KMS-11 (cell line): ENCODE data around the gene ATRX.

Source experiments
- H2AFZ ChIP-seq: fragments of 200-600 bp; sonication (generic); 2 replicates; pipeline ENCODE4 v1.6.1; 2016; ENCODE audit warnings: antibody characterized with exemption, mixed run types, low read depth
- H3K27ac ChIP-seq: fragments of 200-600 bp; sonication (generic); 2 replicates; pipeline ENCODE4 v1.6.1; 2016; ENCODE audit warnings: mild to moderate bottlenecking, mixed run types
- H3K27me3 ChIP-seq: fragments of 200-600 bp; sonication (generic); 2 replicates; pipeline ENCODE4 v1.6.1; 2017; ENCODE audit warnings: mild to moderate bottlenecking, low read depth, mixed run types, moderate library complexity; ENCODE audit not compliant: insufficient read depth
- H3K36me3 ChIP-seq: fragments of 200-600 bp; sonication (generic); 2 replicates; pipeline ENCODE4 v1.6.1; 2017; ENCODE audit warnings: mild to moderate bottlenecking, mixed run types; ENCODE audit not compliant: insufficient read depth
- H3K4me1 ChIP-seq: fragments of 200-600 bp; sonication (generic); 2 replicates; pipeline ENCODE4 v1.6.1; 2016; ENCODE audit warnings: mild to moderate bottlenecking, low read depth, mixed run types; ENCODE audit not compliant: poor library complexity, severe bottlenecking
- H3K4me2 ChIP-seq: fragments of 200-600 bp; sonication (generic); 2 replicates; pipeline ENCODE4 v1.7.0; 2016; ENCODE audit warnings: mild to moderate bottlenecking, mixed run types
- H3K4me3 ChIP-seq: fragments of 200-600 bp; sonication (generic); IDR thresholded peaks from 2 replicates; pipeline ENCODE4 v1.6.1; 2017; ENCODE audit warnings: low read depth, low read length, mixed read lengths; ENCODE audit not compliant: insufficient read depth
- H3K79me2 ChIP-seq: fragments of 200-600 bp; sonication (generic); 2 replicates; pipeline ENCODE4 v1.6.1; 2016; ENCODE audit warnings: low read depth, mixed run types; ENCODE audit not compliant: insufficient read depth
- H3K9ac ChIP-seq: fragments of 200-600 bp; sonication (generic); 2 replicates; pipeline ENCODE4 v1.6.1; 2016; ENCODE audit warnings: mild to moderate bottlenecking, mixed run types
- H4K20me1 ChIP-seq: fragments of 200-600 bp; sonication (generic); 2 replicates; pipeline ENCODE4 v1.6.1; 2016; ENCODE audit warnings: mild to moderate bottlenecking, mixed run types; ENCODE audit not compliant: insufficient read depth
- TF ChIP-seq, protein P1 (sequence below): fragments of 200-600 bp; sonication (generic); conservative IDR thresholded peaks from 2 replicates; pipeline ENCODE4 v1.6.1; 2017; ENCODE audit warnings: low read depth, mild to moderate bottlenecking, antibody characterized with exemption, low read length, moderate library complexity, mixed read lengths

The ATRX gene

DNA sequence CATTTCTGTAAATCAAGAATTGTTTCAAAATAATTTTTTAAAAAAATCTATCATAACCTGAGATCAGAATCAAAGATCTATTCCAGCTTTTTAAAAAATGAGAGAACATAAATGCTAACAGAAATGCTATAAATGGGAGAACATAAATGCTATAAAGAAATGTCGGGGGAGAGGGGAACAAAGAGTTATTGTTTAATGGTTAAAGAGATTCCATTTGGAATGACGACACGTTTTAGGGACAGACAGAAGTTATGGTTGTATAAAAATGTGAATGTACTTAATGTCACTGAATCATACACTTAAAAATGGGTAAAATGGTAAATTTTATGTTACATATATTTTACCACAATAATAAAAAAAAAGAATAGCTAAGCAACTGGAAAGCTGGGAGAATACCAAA lies 127.1 kb downstream of the ATRX start:
- no peaks in the 10 kb centered on the region for H3K4me1 ChIP-seq
- no peaks in the 10 kb centered on the region; the same call in 1 of the 2 replicates for H3K36me3 ChIP-seq
- TF ChIP-seq, protein P1, sequence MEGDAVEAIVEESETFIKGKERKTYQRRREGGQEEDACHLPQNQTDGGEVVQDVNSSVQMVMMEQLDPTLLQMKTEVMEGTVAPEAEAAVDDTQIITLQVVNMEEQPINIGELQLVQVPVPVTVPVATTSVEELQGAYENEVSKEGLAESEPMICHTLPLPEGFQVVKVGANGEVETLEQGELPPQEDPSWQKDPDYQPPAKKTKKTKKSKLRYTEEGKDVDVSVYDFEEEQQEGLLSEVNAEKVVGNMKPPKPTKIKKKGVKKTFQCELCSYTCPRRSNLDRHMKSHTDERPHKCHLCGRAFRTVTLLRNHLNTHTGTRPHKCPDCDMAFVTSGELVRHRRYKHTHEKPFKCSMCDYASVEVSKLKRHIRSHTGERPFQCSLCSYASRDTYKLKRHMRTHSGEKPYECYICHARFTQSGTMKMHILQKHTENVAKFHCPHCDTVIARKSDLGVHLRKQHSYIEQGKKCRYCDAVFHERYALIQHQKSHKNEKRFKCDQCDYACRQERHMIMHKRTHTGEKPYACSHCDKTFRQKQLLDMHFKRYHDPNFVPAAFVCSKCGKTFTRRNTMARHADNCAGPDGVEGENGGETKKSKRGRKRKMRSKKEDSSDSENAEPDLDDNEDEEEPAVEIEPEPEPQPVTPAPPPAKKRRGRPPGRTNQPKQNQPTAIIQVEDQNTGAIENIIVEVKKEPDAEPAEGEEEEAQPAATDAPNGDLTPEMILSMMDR: no peak

DNA sequence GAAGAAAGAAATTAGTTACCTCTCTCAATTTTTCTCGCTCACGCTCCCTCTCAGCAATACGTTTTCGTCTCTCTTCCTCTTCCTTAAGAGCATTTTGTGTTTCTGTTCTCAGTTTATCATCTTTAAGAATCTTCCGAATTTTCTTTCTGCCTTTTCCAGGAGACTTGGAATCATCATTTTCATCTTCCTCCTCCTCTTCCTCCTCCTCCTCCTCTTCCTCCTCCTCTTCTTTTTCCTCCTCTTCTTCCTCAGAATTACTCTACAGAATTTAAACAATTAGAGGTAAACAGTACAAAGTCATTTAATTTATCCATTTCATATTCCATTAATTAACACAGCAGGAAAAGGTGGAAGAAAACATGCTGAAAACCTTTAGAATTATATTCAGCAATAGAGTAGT lies 133.9 kb downstream of the ATRX start:
- Histone ChIP-seq H3K27me3 (no peaks in the 10 kb centered on the region), H3K36me3 (no peaks in the 10 kb centered on the region), H2AFZ (no peak overlapping the region), H3K27ac (no peak overlapping the region), H3K4me3 (no peak overlapping the region), H3K4me2 (no peak overlapping the region), H3K4me1 (no peaks in the 10 kb centered on the region), H3K9ac (no peak overlapping the region), H4K20me1 (no peaks in the 10 kb centered on the region), H3K79me2 (no peaks in the 10 kb centered on the region)
- TF ChIP-seq, protein P1: no peak

More for the DNA sequence above, 127.1 kb downstream of the ATRX start:
- Histone ChIP-seq H3K27ac (no peak overlapping the region), H3K4me2 (no peak overlapping the region), H4K20me1 (no peaks in the 10 kb centered on the region), H3K4me3 (no peak overlapping the region), H2AFZ (no peak overlapping the region), H3K79me2 (no peaks in the 10 kb centered on the region), H3K27me3 (no peaks in the 10 kb centered on the region), H3K9ac (no peak overlapping the region)

DNA sequence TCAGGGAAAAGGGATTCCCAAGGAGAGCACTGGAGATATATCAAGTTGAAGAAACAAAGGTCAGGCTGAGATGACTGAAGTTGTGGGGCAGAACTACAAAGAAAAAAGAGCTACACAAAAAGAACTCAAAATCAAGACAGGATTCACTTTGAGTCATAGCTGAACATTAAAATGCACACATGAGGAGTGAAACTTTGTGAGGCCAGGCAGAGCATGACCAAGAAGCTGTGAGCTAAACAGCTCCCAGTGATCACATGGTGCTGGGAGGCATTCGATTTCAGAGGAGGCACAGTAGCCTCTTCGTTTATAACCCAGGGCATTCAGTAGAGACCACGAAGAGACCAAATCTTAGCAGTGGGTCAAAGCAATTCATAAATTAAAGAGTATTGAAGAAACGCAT lies 145.3 kb downstream of the ATRX start:
- H3K36me3 ChIP-seq: no peaks in the 10 kb centered on the region
- H3K79me2 ChIP-seq: no peaks in the 10 kb centered on the region
- H3K4me3 ChIP-seq: no peak overlapping the region
- H3K27me3 ChIP-seq: no peaks in the 10 kb centered on the region
- H3K4me1 ChIP-seq: no peaks in the 10 kb centered on the region
- no peak overlapping the region for H3K27ac ChIP-seq
- no peaks in the 10 kb centered on the region for H4K20me1 ChIP-seq
- TF ChIP-seq, protein P1: no peak
- H3K9ac ChIP-seq: no peak overlapping the region
- no peak overlapping the region for H3K4me2 ChIP-seq
- no peak overlapping the region for H2AFZ ChIP-seq

DNA sequence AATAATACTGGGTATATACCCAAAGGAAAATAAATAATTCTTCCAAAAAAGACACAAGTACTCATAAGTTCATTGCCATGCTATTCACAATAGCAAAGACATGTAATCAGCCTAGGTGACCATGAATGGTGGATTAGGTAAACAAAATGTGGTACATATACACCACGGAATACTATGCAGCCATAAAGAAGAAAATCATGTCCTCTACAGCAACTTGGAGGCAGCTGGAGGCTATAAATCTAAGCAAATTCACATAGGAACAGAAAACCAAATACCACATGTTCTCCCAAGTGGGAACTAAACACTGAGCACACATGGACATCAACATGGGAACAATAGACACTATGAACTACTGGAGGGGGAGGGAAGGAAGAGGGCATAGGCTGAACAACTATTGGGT lies 146.2 kb downstream of the ATRX start:
- H2AFZ ChIP-seq: no peak overlapping the region
- H3K9ac ChIP-seq: no peak overlapping the region
- H3K27ac ChIP-seq: no peak overlapping the region
- no peaks in the 10 kb centered on the region for H3K27me3 ChIP-seq
- H4K20me1 ChIP-seq: no peaks in the 10 kb centered on the region
- H3K4me3 ChIP-seq: no peak overlapping the region
- no peaks in the 10 kb centered on the region for H3K79me2 ChIP-seq
- H3K4me2 ChIP-seq: no peak overlapping the region
- H3K4me1 ChIP-seq: no peaks in the 10 kb centered on the region
- TF ChIP-seq, protein P1: no peak
- no peaks in the 10 kb centered on the region for H3K36me3 ChIP-seq

DNA sequence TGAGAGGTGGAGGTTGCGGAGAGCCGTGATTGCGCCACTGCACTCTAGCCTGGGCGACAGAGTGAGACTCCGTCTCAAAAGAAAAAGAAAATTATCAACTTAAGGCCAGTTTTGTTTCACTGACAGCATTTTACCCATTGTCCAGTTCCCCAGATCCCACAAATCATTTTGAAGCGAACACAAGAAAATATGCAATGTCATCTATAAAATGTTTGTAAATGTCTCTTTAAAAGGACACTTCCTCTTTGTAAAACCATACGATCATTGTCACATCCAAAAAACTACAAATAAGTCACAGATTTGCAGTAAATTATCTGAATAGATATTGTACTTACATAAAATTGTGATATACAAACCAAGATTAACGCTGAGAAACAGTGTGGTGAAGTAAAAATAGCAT lies 147.6 kb downstream of the ATRX start:
- no peak overlapping the region for H3K4me2 ChIP-seq
- H3K27me3 ChIP-seq: no peaks in the 10 kb centered on the region
- no peaks in the 10 kb centered on the region for H3K36me3 ChIP-seq
- H3K4me1 ChIP-seq: no peaks in the 10 kb centered on the region
- H3K79me2 ChIP-seq: no peaks in the 10 kb centered on the region
- no peak overlapping the region for H3K4me3 ChIP-seq
- H2AFZ ChIP-seq: no peak overlapping the region
- TF ChIP-seq, protein P1: no peak
- H4K20me1 ChIP-seq: no peaks in the 10 kb centered on the region
- no peak overlapping the region for H3K27ac ChIP-seq
- H3K9ac ChIP-seq: no peak overlapping the region
